NCI-H1048 (cell line): ENCODE data around the gene FOXP4.

Source experiments
- DNase-seq: peaks from one replicate; lab custom pipeline; 2025; lab: John Stamatoyannopoulos, UW

FOXP4 gene

GRCh38 chr6:41644297-41644879 lies 98.2 kb downstream of the FOXP4 start:
- DNase-seq, result no peak

- DNase-seq, result no peak
These were observed 98.9 kb downstream of the FOXP4 start for GRCh38 chr6:41645007-41645618.

DNA sequence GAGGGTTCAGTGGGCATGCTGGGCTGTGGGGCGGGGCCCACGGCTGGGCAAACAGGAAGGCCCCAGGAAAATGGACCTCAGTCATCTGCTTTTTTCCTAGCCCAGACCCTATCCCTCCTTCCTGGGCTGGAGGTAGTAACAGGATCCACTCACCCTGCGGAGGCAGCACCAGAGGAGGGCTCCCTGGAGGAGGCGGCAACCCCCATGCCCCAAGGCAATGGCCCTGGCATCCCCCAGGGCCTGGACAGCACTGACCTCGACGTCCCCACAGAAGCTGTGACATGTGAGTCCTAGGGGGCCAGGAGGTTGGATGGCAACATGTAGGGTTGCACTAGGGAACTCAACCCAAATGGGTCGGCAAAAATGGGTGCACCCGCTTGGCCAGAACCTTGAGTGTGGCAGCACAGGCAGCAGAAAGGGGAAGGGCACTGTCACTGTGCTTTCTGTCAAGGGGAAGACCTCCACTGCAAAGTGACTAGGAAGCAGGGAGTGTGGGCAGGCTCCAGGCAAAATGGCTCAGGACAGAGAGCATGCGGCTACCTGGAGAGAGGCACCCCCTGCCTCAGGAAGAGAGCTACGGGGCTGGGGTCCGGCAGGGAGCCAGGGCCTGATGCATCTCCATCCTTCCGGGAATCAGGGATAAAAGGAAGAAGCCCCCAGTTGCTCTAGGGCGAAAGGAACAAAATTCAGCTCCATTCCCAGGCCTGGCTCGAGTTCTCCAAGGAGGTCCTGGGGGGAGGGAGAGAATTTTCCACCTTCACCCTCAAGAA lies 100.0 kb downstream of the FOXP4 start:
- no peak for DNase-seq

GRCh38 chr6:41647061-41647511 lies 100.9 kb downstream of the FOXP4 start:
- no peak for DNase-seq

DNA sequence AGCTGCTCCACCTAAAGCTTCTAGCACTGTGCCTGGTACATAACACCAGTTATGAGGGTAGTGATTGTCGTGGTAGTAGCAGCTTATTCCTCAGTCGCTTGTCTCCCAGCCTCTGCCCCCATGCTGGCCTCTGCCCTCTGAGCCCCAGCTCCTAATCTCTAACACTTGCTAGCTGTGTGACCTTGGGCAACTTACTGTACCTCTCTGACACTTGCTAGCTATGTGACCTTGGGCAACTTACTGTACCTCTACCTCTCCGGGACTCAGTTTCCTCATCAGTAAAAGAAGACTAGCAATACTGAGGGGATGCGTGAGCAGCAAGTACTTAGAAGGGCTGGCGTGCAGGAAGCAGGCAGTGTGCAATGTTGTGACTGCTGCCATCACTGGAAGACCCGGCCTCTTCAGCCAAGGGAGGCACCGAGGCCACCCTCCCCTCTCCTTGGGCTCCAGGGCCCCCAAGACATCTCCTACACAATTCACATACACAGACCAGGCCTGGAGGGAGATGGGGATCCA lies 101.9 kb downstream of the FOXP4 start:
- no peak for DNase-seq

DNA sequence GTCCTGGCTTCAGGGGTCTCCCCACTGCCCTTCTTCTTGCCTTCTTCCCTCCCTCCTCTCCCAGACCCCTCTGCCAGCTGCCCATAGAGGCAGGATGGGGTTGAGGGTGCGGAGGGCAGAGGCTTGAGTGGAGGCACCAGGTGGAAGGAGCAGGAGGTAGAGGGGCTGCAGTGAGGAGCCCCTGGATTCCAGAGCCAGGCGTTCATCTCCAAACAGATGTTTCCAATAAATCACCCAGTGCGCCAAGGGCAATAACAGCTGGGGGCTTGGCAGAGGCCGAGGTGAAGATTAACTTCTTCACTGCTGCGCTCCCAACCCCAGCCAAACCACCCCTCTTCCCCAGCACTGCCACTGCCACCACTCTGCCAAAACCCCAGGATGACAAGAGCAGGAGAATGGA lies 102.7 kb downstream of the FOXP4 start:
- no peak for DNase-seq

GRCh38 chr6:41649596-41649995 lies 103.4 kb downstream of the FOXP4 start:
- DNase-seq, result no peak

- no peak for DNase-seq
These were observed 103.9 kb downstream of the FOXP4 start for GRCh38 chr6:41650120-41650519.

GRCh38 chr6:41651246-41651961 lies 105.2 kb downstream of the FOXP4 start:
- no peak for DNase-seq
